GM18519 (cell line): ENCODE measurements around the gene PPP4R1.
A peak's percentile ranks its signal among the peaks of the same experiment; 100 is the strongest.
"Not testable (repeated sequence)": the region's sequence is repeated elsewhere in the genome, so short reads cannot be mapped to it uniquely, and the experiment has no call there.

Experiments used
- ATAC-seq: cut with Tn5 transposase; IDR thresholded peaks from one replicate; pipeline ENCODE4 v1.9.1; 2021; ENCODE audit warnings: mild to moderate bottlenecking, moderate library complexity; ENCODE audit not compliant: unreplicated experiment, low FRiP score

The PPP4R1 gene, protein sequence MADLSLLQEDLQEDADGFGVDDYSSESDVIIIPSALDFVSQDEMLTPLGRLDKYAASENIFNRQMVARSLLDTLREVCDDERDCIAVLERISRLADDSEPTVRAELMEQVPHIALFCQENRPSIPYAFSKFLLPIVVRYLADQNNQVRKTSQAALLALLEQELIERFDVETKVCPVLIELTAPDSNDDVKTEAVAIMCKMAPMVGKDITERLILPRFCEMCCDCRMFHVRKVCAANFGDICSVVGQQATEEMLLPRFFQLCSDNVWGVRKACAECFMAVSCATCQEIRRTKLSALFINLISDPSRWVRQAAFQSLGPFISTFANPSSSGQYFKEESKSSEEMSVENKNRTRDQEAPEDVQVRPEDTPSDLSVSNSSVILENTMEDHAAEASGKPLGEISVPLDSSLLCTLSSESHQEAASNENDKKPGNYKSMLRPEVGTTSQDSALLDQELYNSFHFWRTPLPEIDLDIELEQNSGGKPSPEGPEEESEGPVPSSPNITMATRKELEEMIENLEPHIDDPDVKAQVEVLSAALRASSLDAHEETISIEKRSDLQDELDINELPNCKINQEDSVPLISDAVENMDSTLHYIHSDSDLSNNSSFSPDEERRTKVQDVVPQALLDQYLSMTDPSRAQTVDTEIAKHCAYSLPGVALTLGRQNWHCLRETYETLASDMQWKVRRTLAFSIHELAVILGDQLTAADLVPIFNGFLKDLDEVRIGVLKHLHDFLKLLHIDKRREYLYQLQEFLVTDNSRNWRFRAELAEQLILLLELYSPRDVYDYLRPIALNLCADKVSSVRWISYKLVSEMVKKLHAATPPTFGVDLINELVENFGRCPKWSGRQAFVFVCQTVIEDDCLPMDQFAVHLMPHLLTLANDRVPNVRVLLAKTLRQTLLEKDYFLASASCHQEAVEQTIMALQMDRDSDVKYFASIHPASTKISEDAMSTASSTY

DNA sequence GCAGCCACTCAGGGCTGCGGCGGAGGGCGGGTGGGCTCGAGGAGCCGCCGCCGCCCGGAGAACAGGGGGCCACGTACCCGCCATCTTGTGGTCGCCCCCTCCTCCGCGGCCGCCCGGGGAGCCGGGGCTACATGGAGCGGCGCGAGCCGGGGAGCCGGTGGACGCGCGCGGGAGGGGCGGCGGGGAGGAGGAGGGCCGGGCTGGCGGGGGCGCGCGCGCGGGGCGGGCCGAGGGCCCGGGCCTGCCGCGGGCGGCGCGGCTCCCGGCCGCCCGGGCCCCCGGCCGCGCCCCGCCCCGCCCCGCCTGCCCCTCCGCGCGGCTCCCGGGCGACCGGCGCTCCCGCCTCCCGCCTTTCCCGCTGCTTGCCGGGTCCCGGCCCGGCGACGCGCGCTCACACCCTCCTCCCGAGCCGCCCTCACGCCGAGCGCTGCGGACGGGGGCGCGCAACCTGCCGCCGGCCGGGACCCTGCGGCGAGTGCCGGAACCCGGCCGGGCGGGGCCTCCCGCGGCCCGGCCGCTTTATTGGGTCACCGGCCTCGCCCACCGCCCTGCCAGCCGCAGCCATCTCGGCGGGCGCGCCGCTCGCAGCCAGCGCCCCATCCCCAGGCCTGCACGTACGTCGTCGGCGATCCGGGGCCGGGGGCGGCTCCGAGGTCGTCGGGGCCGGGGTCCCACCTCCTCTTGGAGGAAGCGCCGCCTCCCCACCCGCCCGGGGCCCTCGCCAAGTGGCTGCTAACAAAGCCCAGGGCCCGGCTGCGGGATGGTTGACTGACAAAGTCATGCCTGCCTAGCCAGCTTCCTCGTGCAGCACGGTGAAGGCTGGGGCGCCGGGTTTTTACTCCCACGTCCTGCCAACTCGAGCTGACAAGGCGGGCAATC lies at the start of gene PPP4R1:
PPP4R1 (minus strand) TSS at position 159 of the 879 bp plus-strand sequence; CDS start at position 84, 75 bp downstream.
- ATAC-seq: peak; percentile 33

DNA sequence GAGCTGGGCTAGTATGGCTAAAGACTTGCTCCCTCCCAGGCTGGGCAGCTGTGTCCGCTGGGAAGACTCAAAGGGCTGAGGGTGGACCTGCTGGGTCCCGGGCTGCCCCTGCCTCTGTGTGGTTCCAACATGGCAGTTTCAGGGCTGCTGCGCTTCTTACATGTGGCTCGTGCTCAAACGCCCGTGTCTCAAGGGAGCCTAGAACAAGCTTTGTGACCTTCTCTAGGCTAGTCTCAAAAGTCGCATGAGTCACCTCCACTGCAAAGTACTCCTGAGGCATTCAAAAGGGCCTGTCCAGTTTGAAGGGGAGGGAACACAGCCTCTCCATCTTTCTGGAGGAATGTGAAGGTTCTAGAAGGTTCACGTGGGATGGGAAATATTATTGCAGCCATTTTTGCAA lies 49.0 kb upstream of the PPP4R1 start:
- no peak for ATAC-seq

DNA sequence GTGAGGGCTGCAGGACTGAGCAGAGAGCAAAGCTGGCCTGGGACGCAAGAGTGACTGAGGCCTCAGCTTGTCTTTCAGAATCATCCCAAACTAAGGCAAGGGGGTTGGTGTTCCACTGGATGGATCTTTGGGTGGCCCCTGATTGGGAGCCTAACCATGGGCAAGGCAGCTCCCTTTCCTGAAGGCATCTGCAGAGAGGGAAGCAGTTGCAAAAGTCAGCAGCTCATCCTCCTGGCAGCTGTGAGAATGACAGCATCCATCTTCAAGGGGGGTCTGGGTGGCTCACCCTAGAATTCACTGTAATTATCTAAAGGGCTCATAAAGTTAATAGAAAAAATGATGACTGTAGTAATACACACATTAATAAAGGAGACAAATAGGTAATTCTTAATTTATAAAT lies 47.2 kb upstream of the PPP4R1 start:
- no peak for ATAC-seq

DNA sequence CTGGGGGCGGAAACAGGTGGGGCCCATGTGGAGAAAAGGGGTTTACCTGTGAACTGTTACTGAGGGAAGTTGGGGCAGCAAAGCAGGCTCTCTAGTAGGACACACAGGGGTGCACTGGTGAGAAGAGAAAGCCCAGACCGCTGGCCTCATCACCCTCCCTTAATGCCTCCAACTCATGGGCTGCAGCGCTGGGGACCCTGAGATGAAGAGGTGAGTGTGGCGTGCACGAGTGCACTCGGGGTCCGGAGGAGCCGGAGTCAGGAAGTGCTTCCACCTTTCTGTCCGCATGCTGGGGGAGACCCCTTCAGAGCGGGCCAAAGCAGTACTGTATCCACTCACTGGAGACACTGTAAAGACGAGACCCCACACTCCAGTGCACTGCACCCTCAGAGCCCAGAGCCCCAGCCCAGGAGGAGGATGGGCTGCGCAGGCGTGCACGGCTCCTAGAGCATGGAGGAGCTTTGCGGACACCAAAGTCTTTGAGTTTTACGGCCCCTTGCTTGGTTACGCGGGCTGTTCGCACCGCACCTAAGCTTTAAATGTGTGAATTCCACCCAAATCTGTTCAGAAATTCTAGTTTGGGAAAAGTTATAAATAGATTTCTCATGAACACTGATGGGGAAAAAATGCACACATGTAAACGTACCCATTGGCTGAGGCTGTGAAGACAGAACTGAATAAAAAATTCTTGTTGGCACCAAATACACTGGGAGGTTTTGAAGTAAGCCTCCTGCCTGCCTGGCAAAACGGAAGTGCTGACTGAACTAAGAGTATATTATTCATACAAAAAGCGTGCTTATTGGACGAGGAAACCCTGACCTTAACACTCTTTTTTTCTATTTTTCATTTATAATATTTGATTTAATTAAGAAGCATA lies 45.4 kb upstream of the PPP4R1 start:
- ATAC-seq: no peak

DNA sequence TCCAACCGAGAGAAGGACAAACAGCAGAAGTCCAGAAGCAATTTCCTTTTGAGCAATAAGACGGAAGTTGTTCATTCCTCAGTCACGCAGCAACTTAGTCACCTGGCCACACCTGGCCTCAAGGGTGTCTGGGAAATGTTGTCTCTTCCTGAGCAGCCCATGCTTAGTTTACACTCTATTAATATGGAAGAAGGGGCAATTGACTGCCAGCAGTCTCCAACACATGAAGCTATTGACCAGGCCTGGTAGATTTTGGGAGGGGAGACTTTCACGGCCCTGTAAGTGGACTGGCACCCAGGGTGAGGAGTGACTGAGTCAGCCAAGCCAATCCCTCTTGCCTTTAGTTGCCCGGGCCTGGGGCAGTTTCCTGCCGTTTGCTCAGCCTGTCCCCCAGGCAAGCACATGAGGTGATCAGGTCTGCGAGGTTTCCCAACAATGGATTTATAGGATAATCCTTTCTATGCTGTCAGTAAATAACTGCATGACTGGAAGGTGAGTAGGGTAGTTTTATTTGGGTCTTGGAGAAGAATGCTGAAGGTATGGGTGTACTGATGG lies 43.8 kb upstream of the PPP4R1 start:
- ATAC-seq: no peak

DNA sequence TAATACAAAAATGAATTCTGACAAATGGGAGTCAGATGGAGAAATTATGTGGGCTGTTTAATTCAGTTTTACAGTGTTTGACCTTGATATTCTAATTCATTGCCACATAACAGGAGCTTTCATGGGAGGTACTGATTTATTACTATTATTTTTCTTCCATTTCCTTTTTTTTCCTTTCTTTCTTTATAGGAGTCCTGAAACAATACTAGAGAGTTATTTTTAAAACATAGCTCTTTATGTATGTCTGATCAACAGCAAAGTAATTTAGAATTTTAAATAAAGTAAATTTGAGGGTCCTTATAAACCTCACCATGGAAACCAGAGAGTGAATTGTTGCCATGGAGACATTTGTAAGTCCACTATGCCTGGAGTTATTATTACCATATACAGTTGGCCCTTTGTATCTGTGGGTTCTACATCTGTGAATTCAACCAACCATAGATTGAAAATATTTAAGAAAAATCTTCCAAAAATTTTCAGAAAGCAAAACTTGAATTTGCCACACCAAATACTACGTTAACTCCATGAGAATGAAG lies 40.9 kb upstream of the PPP4R1 start:
- ATAC-seq: no peak

DNA sequence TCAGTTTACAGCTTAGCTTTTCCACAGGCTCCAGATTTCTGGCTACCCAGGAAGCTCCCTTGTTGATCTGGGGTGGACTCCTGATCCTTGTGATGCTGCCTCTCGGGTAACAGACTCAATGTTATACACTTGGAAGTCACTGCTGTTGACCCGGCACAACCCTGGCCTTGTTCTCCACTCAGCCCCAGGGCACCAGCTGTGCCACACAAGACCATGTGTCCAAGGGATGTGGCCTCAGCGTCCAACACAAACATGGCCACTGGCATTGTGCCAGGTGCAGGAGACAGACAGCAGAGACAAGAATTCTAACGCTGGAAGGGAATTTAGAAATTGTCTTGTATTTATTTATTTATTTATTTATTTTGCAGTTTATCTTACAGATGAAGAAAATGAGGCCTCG lies 39.0 kb upstream of the PPP4R1 start:
- no peak for ATAC-seq

DNA sequence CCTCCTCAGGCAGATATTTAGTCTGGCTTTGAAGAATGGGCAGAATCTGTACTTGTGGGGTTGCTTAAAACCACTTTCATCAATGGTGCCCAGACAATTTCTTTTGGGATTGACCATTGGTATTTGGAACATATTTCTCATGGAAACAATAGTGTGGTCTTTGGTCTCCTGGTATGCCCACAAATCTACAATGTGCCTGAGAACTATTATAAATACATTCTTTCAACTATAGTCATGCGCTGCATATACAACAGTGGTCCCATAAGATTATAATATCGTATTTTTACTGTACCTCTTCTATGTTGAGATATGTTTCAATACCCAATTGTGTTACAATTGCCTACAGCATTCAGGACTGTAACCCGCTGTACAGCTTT lies 34.8 kb upstream of the PPP4R1 start:
- ATAC-seq: no peak

DNA sequence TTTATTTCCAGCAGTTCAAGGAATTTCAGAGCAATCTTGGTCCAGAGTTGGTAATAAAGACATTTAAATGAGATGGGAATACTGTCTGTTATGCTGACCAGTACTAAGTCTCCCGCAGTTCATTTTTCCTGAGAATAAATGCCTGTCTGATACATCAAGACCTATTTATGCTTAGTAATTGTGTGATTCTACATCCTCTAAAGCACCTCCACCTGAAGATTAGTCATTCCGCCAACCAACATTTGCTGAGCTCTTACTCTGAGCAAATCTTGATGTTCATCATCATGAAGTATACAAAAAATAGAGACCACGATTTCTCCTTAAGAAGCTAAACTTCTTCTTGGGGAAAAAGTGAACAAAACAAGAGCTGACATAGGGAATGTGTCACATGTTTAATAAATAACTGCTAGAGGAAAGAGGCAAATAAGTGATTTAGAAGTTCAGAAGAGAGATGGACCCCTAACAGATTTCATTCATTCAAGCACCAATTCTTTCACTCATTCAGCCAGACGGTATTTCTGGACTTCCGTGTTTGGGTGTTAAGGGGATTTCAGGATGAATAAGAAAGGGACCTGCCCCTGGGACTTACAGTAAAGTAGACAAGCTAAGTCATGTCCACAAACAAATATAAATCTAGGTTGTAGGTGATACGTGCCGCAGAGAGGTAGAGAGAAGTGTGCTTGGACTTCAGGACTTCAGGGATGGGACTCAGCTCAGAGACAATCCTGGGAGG lies 34.2 kb upstream of the PPP4R1 start:
- no peak for ATAC-seq

DNA sequence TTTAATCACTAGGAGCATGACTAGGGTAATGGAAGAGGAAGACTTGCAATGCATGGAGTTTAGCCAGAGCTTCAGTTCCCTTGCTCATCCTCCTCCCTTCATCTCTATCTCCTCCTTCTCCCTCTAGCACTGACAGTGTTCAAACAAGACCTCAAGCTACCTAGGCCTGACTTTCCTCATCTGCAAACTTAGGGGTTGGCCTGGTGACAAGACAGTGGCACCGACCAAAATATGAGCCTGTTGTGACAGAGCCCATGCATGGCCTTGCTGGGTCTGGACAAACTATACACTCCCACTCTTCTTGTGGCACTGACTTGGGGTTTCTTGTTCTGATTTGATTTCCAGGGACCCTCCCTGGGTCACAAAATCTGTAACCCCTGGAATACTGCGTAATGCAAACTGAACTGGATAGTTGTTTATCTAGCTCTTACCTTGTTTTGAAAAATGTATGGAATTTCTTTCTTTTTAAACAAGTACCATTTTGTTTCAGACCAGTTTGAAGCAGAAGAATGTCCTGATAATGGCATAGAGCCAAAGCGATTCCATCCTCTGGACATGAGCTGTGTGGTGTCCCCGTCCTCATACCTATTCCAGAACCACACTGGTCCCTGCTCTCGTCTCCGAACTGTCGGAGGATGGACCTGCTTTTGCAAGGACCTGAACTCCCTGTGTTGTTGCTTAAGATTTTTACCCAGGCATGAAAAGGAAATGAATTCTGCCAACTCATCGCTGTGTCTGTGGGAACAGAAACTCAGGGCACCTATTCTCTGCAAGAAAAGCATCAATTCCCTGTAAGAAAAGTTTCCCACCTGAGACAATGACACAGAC lies 33.4 kb upstream of the PPP4R1 start:
- no peak for ATAC-seq

DNA sequence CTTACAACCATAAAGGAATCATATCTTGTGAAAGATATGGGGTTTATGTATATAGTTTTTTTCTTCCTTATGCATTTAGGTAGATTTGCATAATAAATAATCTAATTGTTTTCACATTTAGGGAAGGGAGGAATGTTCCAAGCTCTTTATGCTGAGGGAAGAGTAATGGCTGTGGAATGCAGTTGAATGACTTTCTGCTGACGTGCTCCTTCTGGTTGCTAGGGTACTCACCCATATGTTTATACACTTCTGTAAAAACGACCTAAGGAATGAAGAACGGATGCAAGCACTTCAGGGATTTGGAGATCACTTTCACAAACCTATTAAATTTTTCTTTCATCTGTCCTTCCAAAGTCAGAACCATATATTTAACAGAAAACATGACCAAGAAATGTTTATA lies 29.2 kb upstream of the PPP4R1 start:
- ATAC-seq: no peak

DNA sequence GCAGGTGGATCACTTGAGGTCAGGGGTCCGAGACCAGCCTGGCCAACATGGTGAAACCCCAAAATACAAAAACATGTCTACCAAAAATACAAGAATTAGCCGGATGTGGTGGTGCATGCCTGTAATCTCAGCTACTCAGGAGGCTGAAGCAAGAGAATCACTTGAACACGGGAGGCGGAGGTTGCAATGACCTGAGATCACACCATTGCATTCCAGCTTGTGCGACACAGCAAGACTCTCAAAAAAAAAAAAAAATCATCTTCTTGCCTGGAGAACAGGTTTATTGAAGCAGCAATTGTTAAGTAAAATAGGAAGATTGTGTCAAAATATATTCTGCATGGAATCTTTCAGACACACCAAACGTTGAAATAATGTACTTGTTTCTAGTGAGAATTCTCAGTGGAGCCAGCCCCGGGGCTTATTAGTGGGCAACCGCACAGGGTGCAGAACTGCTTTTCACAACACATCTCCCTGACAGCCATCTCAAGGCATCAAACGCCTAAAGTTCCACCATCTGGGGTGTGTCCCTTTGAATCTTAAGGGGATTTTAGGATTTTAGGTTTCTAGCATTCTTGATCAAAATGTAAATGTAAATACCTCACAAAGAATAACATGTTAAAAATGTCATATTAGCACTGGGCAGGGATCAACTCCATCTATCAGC lies 28.6 kb upstream of the PPP4R1 start:
- ATAC-seq: no peak

DNA sequence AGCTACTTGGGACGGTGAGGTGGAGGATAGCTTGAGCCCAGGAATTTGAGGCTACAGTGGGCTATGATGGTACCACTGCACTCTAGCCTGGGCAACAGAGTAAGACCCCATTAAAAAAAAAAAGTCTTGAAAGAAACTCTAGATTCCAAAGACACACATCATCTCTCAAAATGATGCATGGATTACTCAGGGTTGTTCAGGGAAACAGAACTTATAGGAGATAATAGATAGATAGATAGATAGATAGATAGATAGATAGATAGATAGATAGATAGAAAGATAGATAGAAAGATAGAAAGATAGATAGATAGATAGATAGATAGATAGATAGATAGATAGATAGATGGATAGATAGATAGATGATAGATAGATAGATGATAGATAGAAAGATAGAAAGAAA lies 26.7 kb upstream of the PPP4R1 start:
- ATAC-seq: not testable (repeated sequence)

DNA sequence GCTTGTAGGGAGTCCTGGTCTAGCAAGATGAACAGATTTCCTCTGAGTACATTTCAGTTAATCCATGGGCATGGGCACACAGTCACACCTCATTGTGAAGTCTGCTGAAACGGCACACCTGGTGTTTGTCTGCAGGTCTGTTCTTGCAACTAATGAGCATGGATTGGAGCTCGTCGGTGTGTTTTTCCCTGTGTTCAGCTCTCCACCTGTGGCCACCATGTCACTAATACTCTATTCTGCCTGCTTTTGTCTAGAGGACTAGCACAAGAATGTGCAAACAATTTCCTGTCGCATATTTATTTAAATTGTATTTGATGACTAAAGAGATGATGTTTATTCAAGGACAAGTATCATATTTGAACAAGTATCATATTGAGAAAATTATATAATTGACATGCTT lies 24.5 kb upstream of the PPP4R1 start:
- no peak for ATAC-seq

DNA sequence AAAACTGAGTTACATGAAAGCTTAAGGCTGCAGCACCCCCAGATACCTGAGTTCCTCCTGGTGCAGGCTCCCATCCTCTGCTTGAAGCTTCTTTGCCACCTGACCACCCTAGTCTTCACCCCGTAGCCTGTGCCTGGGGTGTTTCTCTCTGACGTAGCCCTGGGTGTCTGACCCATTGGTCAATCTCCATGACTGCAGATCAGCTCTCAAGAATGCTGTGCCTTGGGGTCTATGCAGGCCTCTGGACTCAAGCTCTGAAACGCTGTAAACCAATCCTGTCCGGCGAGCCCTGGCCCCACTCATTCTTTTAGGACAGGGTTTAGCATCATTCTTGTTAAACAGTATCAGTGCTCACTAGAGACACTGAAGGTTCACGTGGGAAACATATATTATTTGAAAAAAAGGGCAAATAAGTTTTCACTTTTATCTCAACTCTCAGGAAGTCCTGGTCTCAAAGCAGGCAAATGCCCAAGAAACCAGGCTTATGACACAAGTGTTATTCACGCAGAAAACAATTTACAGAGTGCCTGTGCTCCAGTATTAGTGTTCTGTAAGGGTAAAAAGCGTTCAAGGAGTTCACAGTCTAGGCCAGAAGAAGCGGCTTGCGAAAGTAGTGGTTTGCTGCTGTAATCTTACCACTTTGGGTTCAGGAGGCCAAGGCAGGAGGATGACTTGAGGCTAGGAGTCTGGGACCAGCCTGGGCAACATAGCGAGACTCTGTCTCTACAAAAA lies 22.8 kb upstream of the PPP4R1 start:
- no peak for ATAC-seq

DNA sequence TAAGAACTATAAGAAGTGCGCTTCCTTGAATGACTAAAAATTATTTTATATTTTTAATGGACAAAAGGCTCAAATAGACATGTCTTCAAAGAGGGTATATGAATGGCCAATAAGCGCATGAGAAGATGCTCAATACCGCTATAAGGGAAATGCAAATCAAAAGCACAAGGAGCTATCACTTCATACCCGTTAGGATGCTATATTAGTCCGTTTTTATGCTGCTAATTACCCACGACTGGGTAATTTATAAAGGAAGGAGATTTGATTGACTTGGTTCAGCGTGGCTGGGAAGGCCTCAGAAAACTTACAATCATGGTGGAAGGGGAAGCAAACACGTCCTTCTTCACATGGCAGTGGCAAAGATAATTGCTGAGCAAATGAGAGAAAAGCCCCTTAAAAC lies 20.5 kb upstream of the PPP4R1 start:
- no peak for ATAC-seq
